ENCODE data around the gene SPOCK3. TPM values are rescaled to one million over a fixed set of nuclear protein-coding genes. Genes with fewer than 3 reads are reported as not detected.
"Not testable (repeated sequence)": the region's sequence is repeated elsewhere in the genome, so short reads cannot be mapped to it uniquely, and the experiment has no call there.

SPOCK3 gene
- total RNA-seq, 1 donor from 2014 or later, result not detected

- DNase-seq (ENCODE audit: low read depth), result no peak
These were observed 198.9 kb downstream of the SPOCK3 start for GRCh38 chr4:167035390-167035789.

GRCh38 chr4:167034983-167035382 lies 199.3 kb downstream of the SPOCK3 start:
- no peak for DNase-seq (ENCODE audit: low read depth)

GRCh38 chr4:167032871-167033270 lies 201.4 kb downstream of the SPOCK3 start:
- no peak for DNase-seq (ENCODE audit: low read depth)

GRCh38 chr4:167031534-167032156 lies 202.6 kb downstream of the SPOCK3 start:
- no peak for DNase-seq (ENCODE audit: low read depth)

- no peak for DNase-seq (ENCODE audit: low read depth)
These were observed 205.3 kb downstream of the SPOCK3 start for GRCh38 chr4:167028976-167029375.

- no peak for DNase-seq (ENCODE audit: low read depth)
These were observed 208.6 kb downstream of the SPOCK3 start for GRCh38 chr4:167025670-167026069.

GRCh38 chr4:167023364-167023925 lies 210.8 kb downstream of the SPOCK3 start:
- DNase-seq (ENCODE audit: low read depth), result no peak

GRCh38 chr4:167021545-167022155 lies 212.6 kb downstream of the SPOCK3 start:
- peak; percentile 73 for DNase-seq (ENCODE audit: low read depth)

- DNase-seq (ENCODE audit: low read depth), result no peak
These were observed 213.9 kb downstream of the SPOCK3 start for GRCh38 chr4:167020410-167020809.

GRCh38 chr4:167014944-167015343 lies 219.3 kb downstream of the SPOCK3 start:
- DNase-seq (ENCODE audit: low read depth), result no peak

GRCh38 chr4:167003326-167003725 lies 231.0 kb downstream of the SPOCK3 start:
- no peak for DNase-seq (ENCODE audit: low read depth)

GRCh38 chr4:167000141-167000852 lies 234.0 kb downstream of the SPOCK3 start:
- no peak for DNase-seq (ENCODE audit: low read depth)

- no peak for DNase-seq (ENCODE audit: low read depth)
These were observed 238.1 kb downstream of the SPOCK3 start for GRCh38 chr4:166996216-166996615.

- no peak for DNase-seq (ENCODE audit: low read depth)
These were observed 239.6 kb downstream of the SPOCK3 start for GRCh38 chr4:166994686-166995085.

- no peak for DNase-seq (ENCODE audit: low read depth)
These were observed 243.2 kb downstream of the SPOCK3 start for GRCh38 chr4:166991006-166991561.

GRCh38 chr4:166989886-166990285 lies 244.4 kb downstream of the SPOCK3 start:
- no peak for DNase-seq (ENCODE audit: low read depth)

GRCh38 chr4:166987026-166987425 lies 247.3 kb downstream of the SPOCK3 start:
- DNase-seq (ENCODE audit: low read depth), result no peak

- DNase-seq (ENCODE audit: low read depth), result no peak
These were observed 252.4 kb downstream of the SPOCK3 start for GRCh38 chr4:166981847-166982246.

- DNase-seq (ENCODE audit: low read depth), result no peak
These were observed 253.9 kb downstream of the SPOCK3 start for GRCh38 chr4:166980419-166980818.

- DNase-seq (ENCODE audit: low read depth), result no peak
These were observed 256.7 kb downstream of the SPOCK3 start for GRCh38 chr4:166977596-166977995.

- DNase-seq (ENCODE audit: low read depth), result no peak
These were observed 262.2 kb downstream of the SPOCK3 start for GRCh38 chr4:166972071-166972470.

GRCh38 chr4:166968219-166968618 lies 266.1 kb downstream of the SPOCK3 start:
- DNase-seq (ENCODE audit: low read depth), result not testable (repeated sequence)
